Keratinocyte (primary cell): ENCODE results near the gene SMIM24. TPM values are rescaled to one million over a fixed set of nuclear protein-coding genes. Genes with fewer than 3 reads are reported as not detected.

Experiments
- DNase-seq: peaks from one replicate; pipeline ENCODE4 v3.0.0-alpha.2; 2011; ENCODE audit warnings: low read depth, missing footprints, low spot score
- FAIRE-seq: peaks from 2 replicates; lab custom pipeline; 2011; peaks lifted over from hg19 to GRCh38; lab: Jason Lieb, UNC
- H2AFZ ChIP-seq: 2 replicates; pipeline ENCODE4 v1.6.0; 2012; ENCODE audit warnings: low read length, control low read depth, inconsistent platforms; ENCODE audit not compliant: control insufficient read depth
- H3K27ac ChIP-seq: 2 replicates; pipeline ENCODE4 v1.5.1; 2011; ENCODE audit warnings: low read length; ENCODE audit not compliant: control insufficient read depth, insufficient read depth
- H3K27me3 ChIP-seq: 3 replicates; pipeline ENCODE4 v1.6.0; 2011; ENCODE audit warnings: low read length; ENCODE audit not compliant: control insufficient read depth, insufficient read depth; ENCODE audit errors: extremely low read depth
- H3K36me3 ChIP-seq, 2 experiments: 2 replicates in 1 of 2; 3 replicates in 1 of 2; pipeline ENCODE4 v1.5.1; 2011; ENCODE audit warnings: low read length in 2 of 2, mild to moderate bottlenecking in 1 of 2; ENCODE audit not compliant: control insufficient read depth in 2 of 2, insufficient read depth in 2 of 2; ENCODE audit errors: extremely low read depth in 1 of 2
- H3K4me1 ChIP-seq: 3 replicates; pipeline ENCODE4 v1.5.1; 2011; ENCODE audit warnings: low read length; ENCODE audit not compliant: control insufficient read depth, insufficient read depth; ENCODE audit errors: extremely low read depth
- H3K4me2 ChIP-seq: 3 replicates; pipeline ENCODE4 v1.6.0; 2011; ENCODE audit warnings: low read depth, low read length; ENCODE audit not compliant: control insufficient read depth, insufficient read depth; ENCODE audit errors: extremely low read depth
- H3K4me3 ChIP-seq, 3 experiments: fragments of 200-600 bp in 1 of 3; sonication (generic) in 1 of 3; 2 replicates in 2 of 3; 3 replicates in 1 of 3; pipeline ENCODE4 v1.5.1; 2011 to 2016; ENCODE audit warnings: low read length in 3 of 3, mild to moderate bottlenecking in 3 of 3, control low read depth in 2 of 3, inconsistent platforms in 1 of 3, low read depth in 1 of 3, mixed read lengths in 1 of 3, mixed run types in 1 of 3, moderate library complexity in 1 of 3; ENCODE audit not compliant: control insufficient read depth in 2 of 3, insufficient read depth in 2 of 3; ENCODE audit errors: extremely low read depth in 1 of 3
- H3K79me2 ChIP-seq: 2 replicates; pipeline ENCODE4 v1.6.0; 2012; ENCODE audit warnings: low read length; ENCODE audit not compliant: control insufficient read depth, insufficient read depth
- H3K9ac ChIP-seq: 3 replicates; pipeline ENCODE4 v1.6.0; 2011; ENCODE audit warnings: low read length; ENCODE audit not compliant: control insufficient read depth, insufficient read depth; ENCODE audit errors: extremely low read depth
- H3K9me1 ChIP-seq: 3 replicates; pipeline ENCODE4 v1.6.0; 2011; ENCODE audit warnings: low read length; ENCODE audit not compliant: control insufficient read depth, insufficient read depth; ENCODE audit errors: extremely low read depth
- H3K9me3 ChIP-seq: 2 replicates; pipeline ENCODE4 v1.5.1; 2012; ENCODE audit warnings: low read depth, low read length; ENCODE audit not compliant: control insufficient read depth
- H4K20me1 ChIP-seq: 3 replicates; pipeline ENCODE4 v1.6.0; 2011; ENCODE audit warnings: low read length; ENCODE audit not compliant: control insufficient read depth, insufficient read depth; ENCODE audit errors: extremely low read depth
- CTCF ChIP-seq, 3 experiments: IDR thresholded peaks in 1 of 3; conservative IDR thresholded peaks in 1 of 3; optimal IDR thresholded peaks in 1 of 3; 2 replicates in 2 of 3; 3 replicates in 1 of 3; pipeline versions ENCODE3 to v1.5.1; 2011; ENCODE audit warnings: low read length in 3 of 3, mild to moderate bottlenecking in 3 of 3, moderate library complexity in 2 of 3, control low read depth in 1 of 3, inconsistent platforms in 1 of 3; ENCODE audit not compliant: insufficient read depth in 2 of 3; ENCODE audit errors: extremely low read depth in 1 of 3
- EZH2 ChIP-seq: IDR thresholded peaks from one replicate; pipeline ENCODE4 v1.6.1; 2012; ENCODE audit warnings: inconsistent platforms, mild to moderate bottlenecking, low read length, moderate library complexity
- dilution Hi-C: fragments of 300-500 bp; cut with MboI; formaldehyde crosslinking; loops from one replicate; pipeline ENCODE4 v1.7.0; 2020; ENCODE audit warnings: low sequenced_read_pairs; ENCODE audit not compliant: extremely low pct_ligation_motif_present
- polyA plus RNA-seq, 5 experiments: library from polyadenylated mRNA; depleted of rRNA in 3 of 5; stranded (reverse) in 3 of 5; stranded (forward) in 1 of 5; unstranded in 1 of 5; fragments of >200 nt; gene quantifications; 1 replicate in 1 of 5; 2 replicates in 3 of 5; 3 replicates in 1 of 5; pipeline versions ENCODE4 v1.2.1 to v1.2.3, GENCODE V29; 2011 to 2012; ENCODE audit warnings: missing spikeins in 2 of 5, low read depth in 1 of 5, low replicate concordance in 1 of 5

Gene SMIM24
- polyA plus RNA-seq, 1 donor (not counting 4 experiments of a cell fraction or from before 2014, with no cell fraction given), result not detected

GRCh38 chr19:3510727-3511126 lies 30.4 kb upstream of the SMIM24 start:
- dilution Hi-C loops, result no loop called here
- TF ChIP-seq EZH2 (no peak), CTCF (optimal IDR thresholded peaks at IDR 0.05 in 1 of 3, IDR thresholded peaks at IDR 0.05 in 1 of 3, conservative IDR thresholded peaks at IDR 0.05 in 1 of 3; ENCODE audit: extremely low read depth in 1 of 3, insufficient read depth in 2 of 3, low read length in 3 of 3) (no peak)
- Histone ChIP-seq H2AFZ (no peak overlapping the region), H3K36me3 (peaks cover 19 to 22% of the 10 kb centered on the region in 2 experiments), H3K79me2 (peaks cover 90% of the 10 kb centered on the region), H3K4me3 (no peak overlapping the region), H3K4me2 (no peak overlapping the region), H3K27ac (no peak overlapping the region), H4K20me1 (peaks cover 34% of the 10 kb centered on the region), H3K4me1 (peaks cover 23% of the 10 kb centered on the region), H3K9ac (no peak overlapping the region), H3K9me1 (peaks cover 11% of the 10 kb centered on the region), H3K9me3 (no peaks in the 10 kb centered on the region), H3K27me3 (no peaks in the 10 kb centered on the region)
- DNase-seq (no peak), FAIRE-seq (no peak)

GRCh38 chr19:3509566-3509989 lies 29.3 kb upstream of the SMIM24 start:
- TF ChIP-seq CTCF (optimal IDR thresholded peaks at IDR 0.05 in 1 of 3, IDR thresholded peaks at IDR 0.05 in 1 of 3, conservative IDR thresholded peaks at IDR 0.05 in 1 of 3; ENCODE audit: extremely low read depth in 1 of 3, insufficient read depth in 2 of 3, low read length in 3 of 3), result no peak
- no peak for TF ChIP-seq EZH2
- Histone ChIP-seq H3K9ac (peak overlapping the region; percentile 33), H3K27me3 (no peaks in the 10 kb centered on the region), H3K9me1 (peaks cover 11% of the 10 kb centered on the region), H3K4me1 (peaks cover 25% of the 10 kb centered on the region), H3K9me3 (no peaks in the 10 kb centered on the region), H3K79me2 (peaks cover 80% of the 10 kb centered on the region), H3K27ac (peak overlapping the region; percentile 73), H2AFZ (no peak overlapping the region), H4K20me1 (peaks cover 30% of the 10 kb centered on the region), H3K4me2 (peak overlapping the region; percentile 51), H3K4me3 (no peak overlapping the region), H3K36me3 (peaks cover 19 to 22% of the 10 kb centered on the region in 2 experiments)
- DNase-seq (no peak), FAIRE-seq (peak; percentile 89)
- dilution Hi-C loops, result no loop called here
